ENCODE data around the gene CAB39.
"Not testable (repeated sequence)": the region's sequence is repeated elsewhere in the genome, so short reads cannot be mapped to it uniquely, and the experiment has no call there.

Gene CAB39

DNA sequence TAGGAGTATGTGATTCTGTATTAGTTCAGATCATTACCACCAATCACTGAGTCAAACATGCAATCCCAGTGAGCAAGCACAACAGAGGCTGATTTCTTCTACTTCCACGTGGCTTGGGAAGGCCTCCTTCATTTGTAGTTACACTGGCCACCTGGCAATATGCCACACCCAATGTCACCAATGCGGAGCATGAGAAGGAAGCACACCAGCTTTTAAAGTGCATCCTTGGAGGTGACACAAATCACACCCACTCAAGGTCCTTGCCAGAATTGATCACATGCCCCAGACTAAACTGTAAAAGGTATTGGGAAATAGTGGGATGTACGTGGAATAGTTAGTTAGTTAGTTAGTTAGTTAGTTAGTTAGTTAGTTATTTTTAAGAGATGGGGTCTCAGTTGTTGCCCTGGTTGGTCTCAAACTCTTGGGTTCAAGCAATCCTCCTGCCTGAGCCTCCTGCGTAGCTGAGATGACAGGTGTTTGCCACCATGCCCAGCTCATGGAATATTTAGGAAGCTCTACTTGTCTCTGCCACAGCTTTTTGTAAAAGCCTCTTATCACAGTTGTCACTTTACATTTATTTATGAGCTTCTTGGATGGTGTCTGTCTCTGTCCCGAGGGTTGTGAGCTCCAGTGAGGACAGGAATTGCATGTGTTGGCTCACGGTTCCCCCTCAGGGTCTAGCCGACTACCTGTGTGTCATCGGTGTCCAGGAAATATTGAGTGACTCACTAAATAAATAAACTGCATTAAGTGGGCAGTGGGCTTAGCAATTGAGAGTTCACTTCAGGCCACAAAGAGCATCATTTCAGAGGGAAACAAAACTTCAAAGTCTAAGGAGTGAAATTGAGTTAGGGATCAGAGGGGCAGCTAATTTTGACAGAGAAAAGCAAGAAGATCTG lies 28.1 kb upstream of the CAB39 start:
- DNase-seq = no peak

DNA sequence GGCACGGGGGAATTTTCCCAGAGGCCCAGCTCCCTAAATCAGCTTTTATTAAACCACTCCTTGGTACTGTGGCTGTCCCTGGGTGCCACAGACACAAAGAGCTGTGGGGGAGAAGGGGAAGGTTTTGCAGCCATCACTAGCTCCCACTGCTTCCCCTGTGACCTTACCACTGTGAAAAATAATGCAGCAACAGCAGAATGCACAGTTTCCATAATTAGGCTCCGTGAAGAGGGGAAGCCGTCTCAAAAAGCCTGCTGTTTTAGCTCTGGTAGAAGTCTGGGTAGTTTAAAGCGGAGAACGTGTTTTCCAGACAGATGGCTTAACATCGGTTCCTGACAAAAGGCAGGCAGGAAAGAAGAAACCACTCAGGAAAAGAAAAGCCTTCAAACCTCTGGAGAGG lies 27.5 kb upstream of the CAB39 start:
- no peak for DNase-seq

DNA sequence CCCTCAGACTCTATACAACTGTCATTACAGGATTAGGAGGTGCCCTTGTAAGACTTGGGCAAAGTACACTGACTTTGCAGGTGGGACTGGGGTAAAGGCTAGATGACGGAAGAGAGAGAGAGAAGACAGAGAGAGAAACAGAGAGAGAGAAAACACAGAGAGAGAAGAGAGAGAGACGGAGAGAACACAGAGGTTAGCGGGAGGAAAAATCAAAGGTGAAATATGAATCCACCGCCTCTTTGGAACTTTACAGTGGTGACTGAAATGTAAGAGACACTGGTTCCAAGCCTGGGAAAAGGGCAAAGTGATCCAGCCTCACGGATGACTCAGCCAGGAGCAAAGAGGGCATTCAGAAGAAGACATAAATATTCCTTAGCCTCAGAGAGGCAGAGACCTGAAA lies 25.1 kb upstream of the CAB39 start:
- DNase-seq = no peak

DNA sequence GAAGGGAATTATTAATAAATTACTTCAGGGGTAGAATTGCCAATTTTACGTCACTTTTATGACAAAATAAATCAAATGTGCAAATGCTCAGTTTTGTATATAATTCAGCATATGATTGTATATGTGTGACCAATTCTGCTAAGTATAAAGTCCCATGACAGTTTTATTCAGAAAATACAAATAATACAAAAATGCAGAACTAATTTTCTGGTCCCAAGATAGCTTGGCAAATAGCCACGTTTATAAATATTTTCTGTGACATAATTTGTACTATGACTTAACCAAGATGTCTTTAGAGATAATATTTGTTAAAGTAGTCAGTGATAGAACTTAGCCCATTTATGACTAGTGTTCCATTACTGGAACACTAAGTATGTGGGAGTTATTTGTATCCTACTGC lies 24.2 kb upstream of the CAB39 start:
- DNase-seq = no peak

DNA sequence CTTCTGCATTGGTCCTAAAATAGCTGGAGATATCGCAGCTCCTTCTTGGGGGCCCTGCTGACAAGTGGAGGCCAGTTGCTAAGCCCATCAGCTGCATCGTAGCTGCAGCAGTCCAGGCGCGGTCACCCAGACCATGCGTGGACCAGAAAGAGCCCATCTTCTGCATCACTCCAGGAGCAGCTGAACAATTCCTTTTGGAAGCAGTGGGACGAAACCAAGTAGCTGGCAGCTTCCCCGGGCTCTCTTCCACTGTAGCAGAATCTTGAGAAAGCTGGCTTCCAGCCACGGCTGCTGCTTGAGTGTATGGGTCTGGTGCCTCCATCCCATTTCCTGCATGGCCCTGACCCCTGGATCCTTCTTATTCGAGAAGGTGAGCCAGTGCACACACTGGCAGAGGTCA lies 22.2 kb upstream of the CAB39 start:
- no peak for DNase-seq

DNA sequence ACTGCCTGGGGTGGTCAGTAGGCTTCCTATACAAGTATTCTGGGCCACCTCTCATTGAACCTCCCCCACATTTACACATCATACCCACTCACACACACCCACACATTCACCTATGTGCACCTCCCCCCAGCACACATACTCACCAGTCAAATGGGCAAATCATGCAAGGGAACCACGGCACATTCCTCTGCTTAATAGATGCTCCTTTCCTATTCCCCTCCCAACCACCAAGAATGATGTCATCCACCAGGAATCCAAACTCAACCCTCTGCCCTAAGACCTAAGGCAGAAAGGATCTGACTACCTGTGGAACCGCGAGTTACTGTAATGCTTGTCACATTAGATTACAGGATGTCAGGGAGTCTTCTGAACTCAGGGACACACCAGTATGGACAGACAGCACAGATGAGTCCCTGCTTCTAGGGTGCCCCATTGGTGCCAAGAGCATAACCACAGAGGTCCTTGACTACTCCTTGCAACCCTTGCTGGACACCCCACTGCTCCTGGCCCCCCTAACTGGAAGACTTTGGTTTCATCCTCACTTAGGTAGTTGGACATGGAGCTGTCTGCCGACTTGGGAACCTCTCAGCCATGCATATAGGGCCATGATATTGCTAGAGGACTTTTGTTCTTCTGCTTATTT lies 21.5 kb upstream of the CAB39 start:
- no peak for DNase-seq

DNA sequence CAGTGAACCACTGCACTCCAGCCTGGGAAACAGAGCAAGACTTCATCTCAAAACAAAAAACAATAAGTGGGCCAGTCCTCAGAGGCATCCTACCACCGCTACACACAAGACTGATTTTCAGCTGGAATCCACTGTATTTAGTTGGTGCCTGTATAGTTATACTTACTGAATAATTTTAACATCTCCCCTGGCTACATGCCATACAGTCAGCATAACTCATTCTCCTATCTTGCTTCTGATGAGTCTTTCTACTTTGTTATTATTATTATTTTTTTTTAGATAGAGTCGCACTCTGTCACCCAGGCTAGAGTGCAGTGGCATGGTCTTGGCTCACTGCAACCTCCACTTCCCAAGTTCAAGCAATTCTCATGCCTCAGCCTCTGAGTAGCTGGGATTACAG lies 19.9 kb upstream of the CAB39 start:
- DNase-seq = no peak

DNA sequence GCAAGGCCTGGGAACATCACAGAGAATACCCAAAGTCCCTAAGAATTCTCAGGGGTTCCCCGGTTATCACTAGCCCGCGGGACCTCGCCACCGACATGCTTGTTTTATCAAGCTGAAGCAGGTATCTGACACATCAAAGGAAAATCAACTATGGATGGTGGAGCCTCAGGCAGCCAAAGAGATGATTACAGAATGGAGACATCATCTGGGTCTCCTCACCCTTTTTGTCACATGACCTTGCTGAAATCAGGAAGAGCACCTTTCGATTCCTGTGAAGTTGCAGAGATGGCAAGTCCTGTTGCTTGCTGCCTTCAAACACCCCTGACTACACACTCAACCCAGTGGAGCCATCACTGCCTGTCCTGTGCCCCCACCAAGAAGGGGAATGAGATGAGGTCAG lies 19.2 kb upstream of the CAB39 start:
- no peak for DNase-seq

DNA sequence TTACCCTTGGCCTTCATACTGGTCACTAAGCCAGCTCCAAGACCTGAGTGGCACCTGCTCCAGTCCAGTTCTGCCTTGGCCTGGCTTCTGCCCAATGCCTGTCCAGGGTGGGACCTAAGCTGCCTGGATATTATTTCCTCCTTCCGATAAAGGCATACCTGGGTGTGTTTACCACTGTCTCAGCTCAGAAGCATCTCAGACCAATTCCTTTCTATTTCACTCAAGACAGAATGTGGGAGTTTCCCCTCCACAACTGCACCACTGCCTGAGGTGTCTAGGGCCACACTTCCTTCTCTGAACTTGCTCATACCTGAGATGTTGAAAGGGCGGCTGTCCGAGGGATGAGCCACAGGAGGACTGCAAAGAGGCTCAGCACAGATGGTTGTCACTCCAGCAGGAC lies 18.4 kb upstream of the CAB39 start:
- DNase-seq = no peak

DNA sequence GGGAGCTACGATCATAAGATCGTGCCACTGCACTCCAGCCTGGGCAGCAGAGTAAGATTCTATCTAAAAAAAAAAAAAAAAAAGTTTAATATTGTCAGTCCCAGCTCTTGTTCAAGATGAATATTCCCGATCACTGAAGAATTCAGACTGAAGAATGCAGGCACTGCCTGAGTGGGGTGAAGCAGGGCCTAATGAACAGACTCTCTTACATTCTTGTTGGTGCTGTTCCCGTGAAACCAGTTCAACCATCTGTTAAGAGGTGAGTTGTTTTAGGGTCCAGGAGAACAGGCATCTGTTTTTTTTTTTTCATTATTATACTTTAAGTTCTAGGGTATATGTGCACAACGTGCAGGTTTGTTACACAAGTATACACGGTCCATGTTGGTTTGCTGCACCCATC lies 17.1 kb upstream of the CAB39 start:
- DNase-seq = no peak

DNA sequence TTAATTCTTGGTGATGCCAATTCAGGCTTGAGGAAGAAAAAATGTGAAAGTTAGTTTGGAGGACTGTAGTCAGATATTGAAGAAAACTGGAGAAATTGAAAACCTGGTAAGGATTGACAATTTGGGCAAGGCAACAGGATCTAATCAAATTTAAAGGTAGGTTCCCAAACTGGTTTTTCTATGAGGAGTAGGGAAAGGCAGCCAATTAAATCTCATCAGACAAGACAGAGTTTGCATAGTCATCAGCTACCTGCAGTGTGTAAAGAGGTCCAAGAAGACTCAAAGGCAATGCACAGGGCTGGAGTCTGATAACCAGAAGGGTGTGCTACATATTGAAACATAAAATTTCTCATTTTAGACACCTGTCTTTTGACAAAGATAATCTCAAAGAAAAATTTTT lies 16.0 kb upstream of the CAB39 start:
- DNase-seq = no peak

DNA sequence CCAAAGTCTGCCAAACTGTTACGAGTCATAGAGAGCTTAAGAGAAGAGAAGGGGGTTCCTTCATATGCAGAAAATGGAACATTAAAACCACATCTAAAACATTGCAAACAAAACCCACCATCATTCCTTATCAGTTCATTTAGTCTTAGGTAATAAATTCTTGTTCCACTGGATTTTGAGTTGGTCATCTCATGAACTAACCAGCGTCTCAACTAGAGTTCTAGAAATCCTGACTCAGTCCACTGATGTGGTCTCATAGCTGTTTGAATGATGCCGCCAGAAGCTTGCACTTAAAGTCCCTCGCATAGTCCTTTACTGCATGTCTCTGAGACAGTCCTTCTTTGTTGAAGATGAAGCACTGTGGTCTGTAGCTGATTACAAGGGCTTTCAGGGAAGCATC lies 15.0 kb upstream of the CAB39 start:
- DNase-seq = no peak

DNA sequence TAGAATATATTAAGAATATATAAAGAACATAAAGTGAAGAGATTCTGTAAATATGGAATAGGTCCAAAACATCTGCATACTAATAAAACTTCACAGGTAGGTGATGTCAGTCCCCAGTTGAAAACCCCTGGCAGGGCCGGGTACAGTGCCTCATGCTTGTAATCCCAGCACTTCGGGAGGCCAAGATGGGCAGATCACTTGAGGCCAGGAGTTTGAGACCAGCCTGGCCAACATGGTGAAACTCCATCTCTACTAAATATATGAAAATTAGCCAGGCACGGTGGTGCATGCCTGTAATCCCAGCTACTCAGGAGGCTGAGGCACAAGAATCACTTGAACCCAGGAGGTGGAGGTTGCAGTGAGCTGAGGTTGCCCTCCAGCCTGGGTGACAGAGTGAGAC lies 13.9 kb upstream of the CAB39 start:
- DNase-seq = not testable (repeated sequence)

DNA sequence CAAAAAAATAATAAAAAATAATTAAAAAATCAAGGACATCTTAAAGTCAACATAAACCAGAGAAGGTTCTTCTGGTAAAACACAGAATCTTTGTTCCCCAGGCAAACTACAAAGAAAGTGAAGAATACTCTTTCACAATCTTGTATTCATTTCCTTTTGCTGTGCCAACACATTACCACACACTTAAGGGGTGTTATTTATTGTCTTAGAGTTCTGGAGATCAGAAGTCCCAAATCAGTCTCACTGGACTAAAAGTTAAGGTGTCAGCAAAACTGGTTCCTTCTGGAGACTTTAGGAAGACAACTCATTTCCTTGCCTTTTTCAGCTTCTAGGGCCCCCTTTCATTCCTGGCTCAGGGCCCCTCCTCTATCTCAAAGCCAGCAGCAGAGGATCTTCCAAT lies 12.2 kb upstream of the CAB39 start:
- DNase-seq = no peak

DNA sequence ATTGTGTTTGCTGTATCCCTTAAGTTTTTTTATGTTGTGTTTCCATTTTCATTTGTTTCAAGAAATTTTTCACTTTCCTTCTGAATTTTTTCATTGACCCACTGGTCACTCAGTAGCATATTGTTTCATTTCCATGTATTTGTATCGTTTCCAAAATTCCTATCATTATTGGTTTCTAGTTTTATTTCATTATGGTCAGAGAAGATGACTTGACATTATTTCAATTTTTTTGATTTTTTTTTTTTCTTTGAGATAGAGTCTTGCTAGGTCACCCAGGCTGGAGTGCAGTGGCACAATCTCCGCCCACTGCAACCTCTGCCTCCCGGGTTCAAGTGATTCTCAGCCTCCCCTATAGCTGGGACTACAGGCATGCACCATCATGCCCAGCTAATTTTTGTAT lies 11.3 kb upstream of the CAB39 start:
- no peak for DNase-seq

DNA sequence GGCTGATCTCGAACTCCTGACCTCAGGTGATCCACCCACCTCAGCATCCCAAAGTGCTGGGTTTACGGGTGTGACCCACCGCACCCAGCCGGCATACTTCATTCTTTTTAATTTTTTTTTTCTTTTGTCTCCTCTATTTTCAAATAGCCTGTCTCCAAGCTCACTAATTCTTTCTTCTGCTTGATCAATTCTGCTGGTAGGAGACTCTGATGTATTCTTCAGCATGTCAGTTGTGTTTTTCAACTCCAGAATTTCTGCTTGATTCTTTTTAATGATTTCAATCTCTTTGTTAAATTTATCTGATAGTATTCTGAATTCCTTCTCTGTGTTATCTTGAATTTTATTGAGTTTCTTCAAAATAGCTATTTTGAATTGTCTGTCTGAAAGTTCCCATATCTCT lies 10.2 kb upstream of the CAB39 start:
- DNase-seq = not testable (repeated sequence)

DNA sequence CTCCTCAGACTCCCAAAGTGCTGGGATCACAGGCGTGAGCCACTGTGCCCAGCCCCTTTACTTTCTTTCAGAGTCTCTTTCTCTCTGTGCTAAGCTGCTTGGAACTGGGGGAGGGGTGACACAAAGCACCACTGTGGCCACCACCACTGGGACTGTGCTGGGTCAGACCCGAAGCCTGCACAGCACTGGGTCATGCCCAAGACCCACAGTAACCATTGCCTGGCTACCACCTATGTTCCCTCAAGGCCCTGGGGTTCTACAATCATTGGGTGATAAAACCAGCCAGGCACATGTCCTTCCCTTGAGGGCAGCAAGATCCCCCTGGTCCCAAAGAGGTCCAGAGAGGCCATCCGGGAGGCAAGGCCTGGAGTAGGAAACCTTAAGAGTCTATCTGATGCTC lies 9.1 kb upstream of the CAB39 start:
- no peak for DNase-seq

DNA sequence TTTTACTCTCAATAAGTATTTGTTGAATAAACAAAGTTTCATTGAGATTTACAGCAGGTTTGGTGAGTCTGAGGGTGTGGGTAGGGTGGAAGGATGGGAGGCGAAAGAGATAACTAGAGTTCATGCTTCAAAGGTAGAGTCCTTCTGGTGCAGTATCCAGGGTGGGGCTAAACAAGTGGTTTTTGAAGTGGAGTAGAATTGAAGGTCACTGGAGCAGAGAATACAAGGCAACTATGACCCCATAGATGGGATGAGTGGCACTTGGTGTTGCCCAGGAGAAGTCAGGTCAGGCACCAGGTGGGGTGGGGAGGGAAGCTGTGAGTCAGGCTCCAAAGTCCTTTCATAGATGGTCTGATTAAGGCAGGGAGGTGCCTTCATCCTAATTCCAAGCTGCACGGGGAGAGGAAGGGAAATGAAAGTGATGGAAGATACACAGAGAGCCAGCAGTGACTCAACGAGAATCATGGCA lies 6.6 kb upstream of the CAB39 start:
- no peak for DNase-seq

DNA sequence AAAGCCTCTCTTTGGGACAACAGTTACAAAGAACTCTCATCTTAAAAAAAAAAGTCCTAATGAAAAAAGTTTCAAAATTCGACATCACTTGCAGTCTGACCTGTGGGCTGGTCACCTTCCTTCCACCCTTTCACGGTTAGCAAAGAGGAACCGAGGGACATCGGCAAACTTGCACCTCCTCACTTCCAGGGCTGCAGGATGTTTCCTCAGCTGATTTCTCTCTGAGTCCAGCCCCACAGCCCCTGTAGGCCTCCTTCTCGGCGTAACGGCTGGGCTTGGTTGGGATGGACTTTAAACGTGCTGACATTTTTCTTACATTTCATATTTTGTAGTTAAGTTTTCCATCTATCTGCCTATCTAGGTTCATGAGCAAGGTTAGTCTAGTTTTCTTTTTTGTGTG lies 5.7 kb upstream of the CAB39 start:
- no peak for DNase-seq

DNA sequence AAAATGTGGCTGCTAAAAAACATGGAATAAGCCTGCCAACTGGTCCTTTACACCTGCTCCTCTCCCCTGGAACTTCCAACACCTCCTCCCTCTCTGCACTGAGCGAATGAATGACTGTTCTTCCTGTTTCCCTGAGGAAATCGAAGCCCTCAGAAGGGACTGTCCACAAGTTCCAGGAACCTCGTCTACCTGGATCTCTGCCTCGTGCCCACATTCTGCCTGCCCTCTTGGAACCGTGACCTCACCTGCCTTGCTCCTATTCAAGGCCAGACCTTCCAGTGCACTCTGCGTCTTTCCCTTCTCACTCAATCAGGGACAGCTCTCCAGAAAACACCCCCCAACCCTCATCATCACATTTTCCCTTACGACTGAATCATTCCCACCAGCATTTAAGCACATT lies 4.4 kb upstream of the CAB39 start:
- no peak for DNase-seq

DNA sequence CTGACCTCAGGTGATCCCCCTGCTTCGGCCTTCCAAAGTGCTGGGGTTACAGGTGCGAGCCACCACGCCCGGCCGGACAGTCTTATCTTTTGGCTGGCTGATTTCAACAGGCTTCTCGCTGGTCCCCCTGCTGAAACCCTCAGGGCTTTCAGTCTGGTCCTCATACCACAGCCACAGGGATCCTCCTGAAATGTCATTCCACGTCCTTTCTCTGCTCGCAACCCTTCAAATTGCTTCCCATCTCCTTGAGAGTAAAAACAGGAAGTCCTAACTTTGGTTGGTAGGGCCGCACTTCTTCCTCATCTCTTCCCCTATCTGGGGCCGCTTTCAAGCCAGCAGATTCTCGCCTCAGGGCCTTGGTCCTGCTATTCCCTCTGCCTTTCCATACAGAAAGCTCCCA lies 1.4 kb upstream of the CAB39 start:
- DNase-seq = no peak

DNA sequence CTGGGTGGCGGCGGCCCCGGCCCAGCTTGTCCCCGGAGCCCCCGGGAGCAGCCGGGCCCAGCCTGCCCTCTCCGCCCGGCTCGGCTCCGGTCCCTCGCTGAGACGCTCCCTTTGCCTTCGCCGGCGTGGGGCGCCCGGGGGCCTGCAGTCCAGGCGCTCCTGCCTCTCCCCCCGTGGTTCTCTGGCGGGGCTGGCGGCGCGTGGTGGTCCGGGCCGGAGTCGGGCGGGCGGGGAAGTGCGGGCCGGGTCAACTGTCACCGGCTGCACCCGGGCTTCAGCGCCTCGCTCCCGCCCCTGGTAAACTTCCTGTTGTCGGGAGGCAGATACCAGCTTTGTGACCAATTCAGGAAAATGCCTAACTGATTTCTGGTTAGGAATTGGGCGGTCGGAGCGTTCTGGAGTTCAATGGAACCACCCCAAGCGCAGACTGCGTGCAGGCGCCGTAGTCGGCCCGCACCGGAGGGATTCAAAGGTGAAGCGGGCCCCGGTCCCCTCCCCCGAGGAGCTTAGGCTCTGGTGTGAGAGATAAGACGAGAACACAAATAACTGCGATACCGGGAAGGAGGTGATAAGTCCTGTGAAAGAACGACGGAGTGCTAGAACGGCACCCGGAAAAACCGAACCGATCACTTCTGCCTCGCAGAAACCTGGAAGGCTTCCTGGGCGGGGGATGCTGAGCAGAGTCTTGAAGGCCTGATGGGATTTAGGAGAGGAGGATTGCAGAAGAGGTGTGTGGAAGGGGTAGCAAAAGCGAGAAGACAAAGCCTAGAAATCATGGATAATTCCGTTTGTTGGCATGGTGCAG lies 891 bp downstream of the CAB39 start:
- DNase-seq = peak; percentile 40

DNA sequence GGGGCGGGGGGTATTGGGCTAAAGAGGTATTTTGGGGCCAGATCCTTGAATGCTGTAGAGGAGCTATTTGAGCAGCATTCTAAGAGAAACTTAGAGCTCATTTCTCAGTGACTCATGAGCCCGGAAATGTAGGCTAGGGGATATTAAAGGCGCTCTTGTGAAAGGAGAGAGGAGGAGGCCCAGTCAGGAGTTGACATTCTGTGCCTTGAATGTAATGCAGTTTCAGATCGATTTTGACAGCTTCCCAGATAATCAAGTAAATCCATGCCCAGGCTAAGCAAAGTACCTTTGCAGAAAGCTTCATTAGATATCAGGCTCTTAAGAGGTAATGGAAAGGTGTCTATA lies 1.5 kb downstream of the CAB39 start:
- no peak for DNase-seq

DNA sequence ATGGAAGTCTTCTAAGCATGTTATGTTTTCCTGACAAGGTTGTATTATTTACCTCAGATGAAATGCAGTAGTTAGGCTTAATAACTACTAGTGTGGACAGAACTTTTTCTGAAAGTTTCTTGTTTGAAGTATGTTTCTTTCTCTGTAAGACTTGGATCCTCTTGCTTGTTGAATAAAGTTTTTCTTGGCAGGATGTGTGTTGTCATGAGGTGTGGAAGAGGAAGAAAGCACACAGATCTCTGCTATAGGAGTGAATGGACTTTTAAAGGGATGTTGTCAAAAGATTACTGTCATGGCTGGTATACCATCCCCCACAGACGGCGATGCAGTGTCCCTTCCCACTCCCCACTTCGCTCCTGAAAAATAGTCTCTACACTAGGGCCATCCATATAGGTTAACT lies 2.6 kb downstream of the CAB39 start:
- no peak for DNase-seq
